Measurements from ENCODE around the gene PRR5L.

The PRR5L gene

GRCh38 chr11:36427079-36427478 lies 131.0 kb downstream of the PRR5L start:
- peaks cover 5 to 13% of the 10 kb centered on the region in 2 donors for H3K36me3 ChIP-seq (ENCODE audit: control insufficient read depth in 1 of 2, insufficient read depth in 2 of 2, low read length in 2 of 2)
- no peak overlapping the region for H3K27ac ChIP-seq (ENCODE audit: low read depth, low read length)
- H3K9ac ChIP-seq (ENCODE audit: low read depth in 1 of 2, low read length in 2 of 2) = no peak overlapping the region
- peaks cover 14 to 19% of the 10 kb centered on the region in 2 donors for H3K4me1 ChIP-seq (ENCODE audit: control insufficient read depth in 1 of 2, insufficient read depth in 2 of 2, low read length in 2 of 2)
- no peak overlapping the region for H3K4me3 ChIP-seq (ENCODE audit: low read depth in 1 of 2, low read length in 2 of 2)
- H3K9me3 ChIP-seq (ENCODE audit: control insufficient read depth in 1 of 2, low read length in 2 of 2) = no peaks in the 10 kb centered on the region
- no peaks in the 10 kb centered on the region for H3K27me3 ChIP-seq (ENCODE audit: control insufficient read depth in 1 of 2, insufficient read depth in 2 of 2, low read length in 2 of 2)

- no peak overlapping the region for H3K4me3 ChIP-seq (ENCODE audit: low read depth in 1 of 2, low read length in 2 of 2)
- H3K9me3 ChIP-seq (ENCODE audit: control insufficient read depth in 1 of 2, low read length in 2 of 2) = no peaks in the 10 kb centered on the region
- H3K27me3 ChIP-seq (ENCODE audit: control insufficient read depth in 1 of 2, insufficient read depth in 2 of 2, low read length in 2 of 2) = no peaks in the 10 kb centered on the region
- H3K36me3 ChIP-seq (ENCODE audit: control insufficient read depth in 1 of 2, insufficient read depth in 2 of 2, low read length in 2 of 2) = peaks cover 5 to 13% of the 10 kb centered on the region in 2 donors
- peaks cover 19% of the 10 kb centered on the region in 2 donors for H3K4me1 ChIP-seq (ENCODE audit: control insufficient read depth in 1 of 2, insufficient read depth in 2 of 2, low read length in 2 of 2)
- H3K9ac ChIP-seq (ENCODE audit: low read depth in 1 of 2, low read length in 2 of 2) = no peak overlapping the region
- H3K27ac ChIP-seq (ENCODE audit: low read depth, low read length) = no peak overlapping the region
Observed at GRCh38 chr11:36427876-36428275, 131.8 kb downstream of the PRR5L start.

GRCh38 chr11:36431429-36432092 lies 135.5 kb downstream of the PRR5L start:
- Histone ChIP-seq H3K36me3 (ENCODE audit: control insufficient read depth in 1 of 2, insufficient read depth in 2 of 2, low read length in 2 of 2) (peaks cover 7 to 16% of the 10 kb centered on the region in 2 donors), H3K27ac (ENCODE audit: low read depth, low read length) (no peak overlapping the region), H3K4me1 (ENCODE audit: control insufficient read depth in 1 of 2, insufficient read depth in 2 of 2, low read length in 2 of 2) (peaks cover 6 to 11% of the 10 kb centered on the region in 2 donors), H3K27me3 (ENCODE audit: control insufficient read depth in 1 of 2, insufficient read depth in 2 of 2, low read length in 2 of 2) (no peaks in the 10 kb centered on the region), H3K4me3 (ENCODE audit: low read depth in 1 of 2, low read length in 2 of 2) (no peak overlapping the region), H3K9me3 (ENCODE audit: control insufficient read depth in 1 of 2, low read length in 2 of 2) (no peaks in the 10 kb centered on the region), H3K9ac (ENCODE audit: low read depth in 1 of 2, low read length in 2 of 2) (no peak overlapping the region)

GRCh38 chr11:36432093-36432469 lies 136.0 kb downstream of the PRR5L start:
- Histone ChIP-seq H3K9ac (ENCODE audit: low read depth in 1 of 2, low read length in 2 of 2) (no peak overlapping the region), H3K4me1 (ENCODE audit: control insufficient read depth in 1 of 2, insufficient read depth in 2 of 2, low read length in 2 of 2) (peaks cover 2 to 7% of the 10 kb centered on the region in 2 donors), H3K27me3 (ENCODE audit: control insufficient read depth in 1 of 2, insufficient read depth in 2 of 2, low read length in 2 of 2) (no peaks in the 10 kb centered on the region), H3K27ac (ENCODE audit: low read depth, low read length) (no peak overlapping the region), H3K4me3 (ENCODE audit: low read depth in 1 of 2, low read length in 2 of 2) (no peak overlapping the region), H3K36me3 (ENCODE audit: control insufficient read depth in 1 of 2, insufficient read depth in 2 of 2, low read length in 2 of 2) (peaks cover 7 to 16% of the 10 kb centered on the region in 2 donors), H3K9me3 (ENCODE audit: control insufficient read depth in 1 of 2, low read length in 2 of 2) (no peaks in the 10 kb centered on the region)

GRCh38 chr11:36432738-36433137 lies 136.7 kb downstream of the PRR5L start:
- Histone ChIP-seq H3K9ac (ENCODE audit: low read depth in 1 of 2, low read length in 2 of 2) (no peak overlapping the region), H3K36me3 (ENCODE audit: control insufficient read depth in 1 of 2, insufficient read depth in 2 of 2, low read length in 2 of 2) (peaks cover 9 to 12% of the 10 kb centered on the region in 2 donors), H3K9me3 (ENCODE audit: control insufficient read depth in 1 of 2, low read length in 2 of 2) (no peaks in the 10 kb centered on the region), H3K4me1 (ENCODE audit: control insufficient read depth in 1 of 2, insufficient read depth in 2 of 2, low read length in 2 of 2) (peaks cover 0 to 7% of the 10 kb centered on the region in 2 donors), H3K4me3 (ENCODE audit: low read depth in 1 of 2, low read length in 2 of 2) (no peak overlapping the region), H3K27ac (ENCODE audit: low read depth, low read length) (no peak overlapping the region), H3K27me3 (ENCODE audit: control insufficient read depth in 1 of 2, insufficient read depth in 2 of 2, low read length in 2 of 2) (no peaks in the 10 kb centered on the region)

- Histone ChIP-seq H3K36me3 (ENCODE audit: control insufficient read depth in 1 of 2, insufficient read depth in 2 of 2, low read length in 2 of 2) (peaks cover 6 to 9% of the 10 kb centered on the region in 2 donors), H3K9ac (ENCODE audit: low read depth in 1 of 2, low read length in 2 of 2) (no peak overlapping the region)
Observed at GRCh38 chr11:36436064-36436463, 140.0 kb downstream of the PRR5L start.

GRCh38 chr11:36436589-36436988 lies 140.5 kb downstream of the PRR5L start:
- no peaks in the 10 kb centered on the region for H3K9me3 ChIP-seq (ENCODE audit: control insufficient read depth in 1 of 2, low read length in 2 of 2)
- no peak overlapping the region for H3K27ac ChIP-seq (ENCODE audit: low read depth, low read length)
- H3K4me1 ChIP-seq (ENCODE audit: control insufficient read depth in 1 of 2, insufficient read depth in 2 of 2, low read length in 2 of 2) = peaks cover 0 to 7% of the 10 kb centered on the region in 2 donors
- no peak overlapping the region for H3K9ac ChIP-seq (ENCODE audit: low read depth in 1 of 2, low read length in 2 of 2)
- peaks cover 6 to 9% of the 10 kb centered on the region in 2 donors for H3K36me3 ChIP-seq (ENCODE audit: control insufficient read depth in 1 of 2, insufficient read depth in 2 of 2, low read length in 2 of 2)
- no peaks in the 10 kb centered on the region for H3K27me3 ChIP-seq (ENCODE audit: control insufficient read depth in 1 of 2, insufficient read depth in 2 of 2, low read length in 2 of 2)
- no peak overlapping the region for H3K4me3 ChIP-seq (ENCODE audit: low read depth in 1 of 2, low read length in 2 of 2)

More at GRCh38 chr11:36436064-36436463, 140.0 kb downstream of the PRR5L start:
- no peaks in the 10 kb centered on the region for H3K9me3 ChIP-seq (ENCODE audit: control insufficient read depth in 1 of 2, low read length in 2 of 2)
- peaks cover 0 to 7% of the 10 kb centered on the region in 2 donors for H3K4me1 ChIP-seq (ENCODE audit: control insufficient read depth in 1 of 2, insufficient read depth in 2 of 2, low read length in 2 of 2)
- H3K27ac ChIP-seq (ENCODE audit: low read depth, low read length) = no peak overlapping the region
- no peaks in the 10 kb centered on the region for H3K27me3 ChIP-seq (ENCODE audit: control insufficient read depth in 1 of 2, insufficient read depth in 2 of 2, low read length in 2 of 2)
- no peak overlapping the region for H3K4me3 ChIP-seq (ENCODE audit: low read depth in 1 of 2, low read length in 2 of 2)

- Histone ChIP-seq H3K4me1 (ENCODE audit: control insufficient read depth in 1 of 2, insufficient read depth in 2 of 2, low read length in 2 of 2) (peaks cover 0 to 3% of the 10 kb centered on the region in 2 donors), H3K4me3 (ENCODE audit: low read depth in 1 of 2, low read length in 2 of 2) (no peak overlapping the region), H3K27ac (ENCODE audit: low read depth, low read length) (no peak overlapping the region), H3K9ac (ENCODE audit: low read depth in 1 of 2, low read length in 2 of 2) (no peak overlapping the region), H3K27me3 (ENCODE audit: control insufficient read depth in 1 of 2, insufficient read depth in 2 of 2, low read length in 2 of 2) (no peaks in the 10 kb centered on the region), H3K36me3 (ENCODE audit: control insufficient read depth in 1 of 2, insufficient read depth in 2 of 2, low read length in 2 of 2) (peaks cover 6 to 9% of the 10 kb centered on the region in 2 donors), H3K9me3 (ENCODE audit: control insufficient read depth in 1 of 2, low read length in 2 of 2) (no peaks in the 10 kb centered on the region)
Observed at GRCh38 chr11:36437413-36437812, 141.3 kb downstream of the PRR5L start.

- Histone ChIP-seq H3K9ac (ENCODE audit: low read depth in 1 of 2, low read length in 2 of 2) (no peak overlapping the region), H3K27me3 (ENCODE audit: control insufficient read depth in 1 of 2, insufficient read depth in 2 of 2, low read length in 2 of 2) (no peaks in the 10 kb centered on the region), H3K36me3 (ENCODE audit: control insufficient read depth in 1 of 2, insufficient read depth in 2 of 2, low read length in 2 of 2) (peaks cover 6 to 9% of the 10 kb centered on the region in 2 donors), H3K4me1 (ENCODE audit: control insufficient read depth in 1 of 2, insufficient read depth in 2 of 2, low read length in 2 of 2) (no peaks in the 10 kb centered on the region), H3K4me3 (ENCODE audit: low read depth in 1 of 2, low read length in 2 of 2) (no peak overlapping the region), H3K9me3 (ENCODE audit: control insufficient read depth in 1 of 2, low read length in 2 of 2) (no peaks in the 10 kb centered on the region), H3K27ac (ENCODE audit: low read depth, low read length) (no peak overlapping the region)
Observed at GRCh38 chr11:36438126-36438525, 142.0 kb downstream of the PRR5L start.

GRCh38 chr11:36441610-36442208 lies 145.6 kb downstream of the PRR5L start:
- H3K27me3 ChIP-seq (ENCODE audit: control insufficient read depth in 1 of 2, insufficient read depth in 2 of 2, low read length in 2 of 2) = no peaks in the 10 kb centered on the region
- peaks cover 6 to 10% of the 10 kb centered on the region in 2 donors for H3K36me3 ChIP-seq (ENCODE audit: control insufficient read depth in 1 of 2, insufficient read depth in 2 of 2, low read length in 2 of 2)
- H3K4me3 ChIP-seq (ENCODE audit: low read depth in 1 of 2, low read length in 2 of 2) = no peak overlapping the region
- H3K9ac ChIP-seq (ENCODE audit: low read depth in 1 of 2, low read length in 2 of 2) = no peak overlapping the region
- no peaks in the 10 kb centered on the region for H3K9me3 ChIP-seq (ENCODE audit: control insufficient read depth in 1 of 2, low read length in 2 of 2)
- no peak overlapping the region for H3K27ac ChIP-seq (ENCODE audit: low read depth, low read length)
- no peaks in the 10 kb centered on the region for H3K4me1 ChIP-seq (ENCODE audit: control insufficient read depth in 1 of 2, insufficient read depth in 2 of 2, low read length in 2 of 2)
